Measurements from ENCODE around the gene SPDYE3. TPM values are rescaled to one million over a fixed set of nuclear protein-coding genes. Genes with fewer than 3 reads are reported as not detected.
"Not testable (repeated sequence)": the region's sequence is repeated elsewhere in the genome, so short reads cannot be mapped to it uniquely, and the experiment has no call there.

Gene SPDYE3
- total RNA-seq, 1 experiment from 2014 or later, result not detected

GRCh38 chr7:100295269-100295668, 12.2 kb upstream of the SPDYE3 start:
- CTCF ChIA-PET; intact Hi-C loops (cut with micrococcal nuclease; ENCODE audit: unreplicated experiment); DNase-seq (ENCODE audit: low spot score); POLR2A ChIA-PET (ENCODE audit: low non-redundant PET); H3K9me3 ChIP-seq (ENCODE audit: low read depth, low read length, poor library complexity, severe bottlenecking); H3K4me1 ChIP-seq (ENCODE audit: insufficient read depth, low read length, poor library complexity, severe bottlenecking); H3K27ac ChIP-seq (ENCODE audit: low read depth, low read length, poor library complexity, severe bottlenecking); H3K27me3 ChIP-seq (replicated peaks; ENCODE audit: insufficient read depth, low read depth, low read length, poor library complexity); BruUV-seq (replicated peaks); H3K4me3 ChIP-seq (ENCODE audit: low read depth, low read length, poor library complexity, severe bottlenecking); H3K36me3 ChIP-seq (ENCODE audit: insufficient read depth, low read length, poor library complexity, severe bottlenecking): not testable (repeated sequence)

GRCh38 chr7:100297852-100298631, 9.5 kb upstream of the SPDYE3 start:
- intact Hi-C loops (cut with micrococcal nuclease; ENCODE audit: unreplicated experiment); POLR2A ChIA-PET (ENCODE audit: low non-redundant PET); H3K27ac ChIP-seq (ENCODE audit: low read depth, low read length, poor library complexity, severe bottlenecking): not testable (repeated sequence)

GRCh38 chr7:100298632-100298895, 8.9 kb upstream of the SPDYE3 start:
- DNase-seq (ENCODE audit: low spot score); H3K4me3 ChIP-seq (ENCODE audit: low read depth, low read length, poor library complexity, severe bottlenecking); POLR2A ChIA-PET (ENCODE audit: low non-redundant PET); H3K9me3 ChIP-seq (ENCODE audit: low read depth, low read length, poor library complexity, severe bottlenecking); H3K4me1 ChIP-seq (ENCODE audit: insufficient read depth, low read length, poor library complexity, severe bottlenecking); H3K36me3 ChIP-seq (ENCODE audit: insufficient read depth, low read length, poor library complexity, severe bottlenecking); H3K27ac ChIP-seq (ENCODE audit: low read depth, low read length, poor library complexity, severe bottlenecking); intact Hi-C loops (cut with micrococcal nuclease; ENCODE audit: unreplicated experiment); CTCF ChIA-PET; H3K27me3 ChIP-seq (replicated peaks; ENCODE audit: insufficient read depth, low read depth, low read length, poor library complexity); BruUV-seq (replicated peaks): not testable (repeated sequence)

More at GRCh38 chr7:100297852-100298631, 9.5 kb upstream of the SPDYE3 start:
- DNase-seq (ENCODE audit: low spot score); BruUV-seq (replicated peaks); H3K9me3 ChIP-seq (ENCODE audit: low read depth, low read length, poor library complexity, severe bottlenecking); H3K27me3 ChIP-seq (replicated peaks; ENCODE audit: insufficient read depth, low read depth, low read length, poor library complexity); CTCF ChIA-PET; H3K4me1 ChIP-seq (ENCODE audit: insufficient read depth, low read length, poor library complexity, severe bottlenecking); H3K36me3 ChIP-seq (ENCODE audit: insufficient read depth, low read length, poor library complexity, severe bottlenecking); H3K4me3 ChIP-seq (ENCODE audit: low read depth, low read length, poor library complexity, severe bottlenecking): not testable (repeated sequence)

GRCh38 chr7:100304526-100304925, 3.0 kb upstream of the SPDYE3 start:
- H3K4me1 ChIP-seq (ENCODE audit: insufficient read depth, low read length, poor library complexity, severe bottlenecking); H3K27ac ChIP-seq (ENCODE audit: low read depth, low read length, poor library complexity, severe bottlenecking); intact Hi-C loops (cut with micrococcal nuclease; ENCODE audit: unreplicated experiment); H3K4me3 ChIP-seq (ENCODE audit: low read depth, low read length, poor library complexity, severe bottlenecking); CTCF ChIA-PET; H3K27me3 ChIP-seq (replicated peaks; ENCODE audit: insufficient read depth, low read depth, low read length, poor library complexity); H3K36me3 ChIP-seq (ENCODE audit: insufficient read depth, low read length, poor library complexity, severe bottlenecking); POLR2A ChIA-PET (ENCODE audit: low non-redundant PET); DNase-seq (ENCODE audit: low spot score); BruUV-seq (replicated peaks); H3K9me3 ChIP-seq (ENCODE audit: low read depth, low read length, poor library complexity, severe bottlenecking): not testable (repeated sequence)

GRCh38 chr7:100318329-100318728, 10.8 kb downstream of the SPDYE3 start:
- H3K9me3 ChIP-seq (ENCODE audit: low read depth, low read length, poor library complexity, severe bottlenecking); BruUV-seq (replicated peaks); H3K27me3 ChIP-seq (replicated peaks; ENCODE audit: insufficient read depth, low read depth, low read length, poor library complexity); H3K27ac ChIP-seq (ENCODE audit: low read depth, low read length, poor library complexity, severe bottlenecking); DNase-seq (ENCODE audit: low spot score); H3K4me1 ChIP-seq (ENCODE audit: insufficient read depth, low read length, poor library complexity, severe bottlenecking); POLR2A ChIA-PET (ENCODE audit: low non-redundant PET); CTCF ChIA-PET; H3K36me3 ChIP-seq (ENCODE audit: insufficient read depth, low read length, poor library complexity, severe bottlenecking); H3K4me3 ChIP-seq (ENCODE audit: low read depth, low read length, poor library complexity, severe bottlenecking); intact Hi-C loops (cut with micrococcal nuclease; ENCODE audit: unreplicated experiment): not testable (repeated sequence)

GRCh38 chr7:100321648-100322047, 14.1 kb downstream of the SPDYE3 start:
- POLR2A ChIA-PET (ENCODE audit: low non-redundant PET); DNase-seq (ENCODE audit: low spot score); H3K27ac ChIP-seq (ENCODE audit: low read depth, low read length, poor library complexity, severe bottlenecking); H3K4me1 ChIP-seq (ENCODE audit: insufficient read depth, low read length, poor library complexity, severe bottlenecking); H3K27me3 ChIP-seq (replicated peaks; ENCODE audit: insufficient read depth, low read depth, low read length, poor library complexity); H3K9me3 ChIP-seq (ENCODE audit: low read depth, low read length, poor library complexity, severe bottlenecking); H3K4me3 ChIP-seq (ENCODE audit: low read depth, low read length, poor library complexity, severe bottlenecking); H3K36me3 ChIP-seq (ENCODE audit: insufficient read depth, low read length, poor library complexity, severe bottlenecking); BruUV-seq (replicated peaks); CTCF ChIA-PET; intact Hi-C loops (cut with micrococcal nuclease; ENCODE audit: unreplicated experiment): not testable (repeated sequence)

GRCh38 chr7:100324194-100324593, 16.7 kb downstream of the SPDYE3 start:
- CTCF ChIA-PET; DNase-seq (ENCODE audit: low spot score); H3K27ac ChIP-seq (ENCODE audit: low read depth, low read length, poor library complexity, severe bottlenecking): not testable (repeated sequence)

GRCh38 chr7:100325671-100326070, 18.2 kb downstream of the SPDYE3 start:
- DNase-seq (ENCODE audit: low spot score); intact Hi-C loops (cut with micrococcal nuclease; ENCODE audit: unreplicated experiment); POLR2A ChIA-PET (ENCODE audit: low non-redundant PET); H3K4me3 ChIP-seq (ENCODE audit: low read depth, low read length, poor library complexity, severe bottlenecking); H3K36me3 ChIP-seq (ENCODE audit: insufficient read depth, low read length, poor library complexity, severe bottlenecking); BruUV-seq (replicated peaks); H3K9me3 ChIP-seq (ENCODE audit: low read depth, low read length, poor library complexity, severe bottlenecking); CTCF ChIA-PET; H3K27ac ChIP-seq (ENCODE audit: low read depth, low read length, poor library complexity, severe bottlenecking); H3K4me1 ChIP-seq (ENCODE audit: insufficient read depth, low read length, poor library complexity, severe bottlenecking); H3K27me3 ChIP-seq (replicated peaks; ENCODE audit: insufficient read depth, low read depth, low read length, poor library complexity): not testable (repeated sequence)

More at GRCh38 chr7:100324194-100324593, 16.7 kb downstream of the SPDYE3 start:
- H3K9me3 ChIP-seq (ENCODE audit: low read depth, low read length, poor library complexity, severe bottlenecking); BruUV-seq (replicated peaks); H3K27me3 ChIP-seq (replicated peaks; ENCODE audit: insufficient read depth, low read depth, low read length, poor library complexity); H3K4me1 ChIP-seq (ENCODE audit: insufficient read depth, low read length, poor library complexity, severe bottlenecking); H3K4me3 ChIP-seq (ENCODE audit: low read depth, low read length, poor library complexity, severe bottlenecking); POLR2A ChIA-PET (ENCODE audit: low non-redundant PET); H3K36me3 ChIP-seq (ENCODE audit: insufficient read depth, low read length, poor library complexity, severe bottlenecking); intact Hi-C loops (cut with micrococcal nuclease; ENCODE audit: unreplicated experiment): not testable (repeated sequence)

Measured in A673 (cell line).